SKM-1 treated with dmso at 0.1 percent for 144 hours (cell line): ENCODE data around the gene DECR2.

ENCODE experiments used
- DNase-seq: peaks from one replicate; lab custom pipeline; 2025; ENCODE audit not compliant: unreplicated experiment; lab: John Stamatoyannopoulos, UW

Gene DECR2

DNA sequence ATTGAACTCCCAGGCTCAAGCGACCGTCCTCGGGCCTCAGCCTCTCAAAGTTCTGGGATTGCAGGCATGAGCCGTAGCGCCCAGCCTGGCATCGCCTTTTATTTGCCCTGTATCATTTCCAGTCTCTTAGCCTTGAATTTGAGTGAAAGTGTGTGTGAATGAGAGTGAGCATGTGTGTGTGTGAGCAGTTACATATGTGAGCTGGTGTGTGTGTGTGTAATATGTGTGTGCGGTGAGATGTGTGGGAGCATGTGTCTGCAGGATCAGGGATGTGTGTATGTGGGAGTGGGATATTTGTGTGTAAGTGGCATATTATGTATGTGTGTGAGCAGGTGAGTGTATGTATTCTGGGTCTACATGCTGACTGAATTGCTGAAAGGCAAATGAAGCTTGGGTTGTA is 29.2 kb downstream of the DECR2 start:
- no peak for DNase-seq

GRCh38 chr16:440627-441026 is 38.9 kb downstream of the DECR2 start:
- no peak for DNase-seq

DNA sequence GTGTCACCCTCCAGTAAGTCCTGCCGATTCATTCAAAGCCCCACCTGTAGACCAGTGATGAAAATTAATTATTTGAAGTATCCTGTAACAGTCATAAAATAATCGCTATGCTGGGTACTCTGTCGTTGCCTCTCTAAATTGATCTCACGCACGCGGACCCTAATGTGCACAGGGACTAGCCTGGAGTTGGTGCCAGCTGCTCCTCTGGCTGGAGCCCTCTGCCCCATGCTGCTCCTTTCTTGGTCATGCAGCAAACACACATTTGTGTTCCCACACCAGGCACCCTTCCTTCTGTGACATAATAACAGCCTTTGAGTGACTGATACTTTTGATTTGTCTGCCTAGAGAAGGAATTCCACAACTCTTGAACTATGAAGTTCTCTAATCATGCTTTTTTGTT is 39.8 kb downstream of the DECR2 start:
- DNase-seq = no peak

DNA sequence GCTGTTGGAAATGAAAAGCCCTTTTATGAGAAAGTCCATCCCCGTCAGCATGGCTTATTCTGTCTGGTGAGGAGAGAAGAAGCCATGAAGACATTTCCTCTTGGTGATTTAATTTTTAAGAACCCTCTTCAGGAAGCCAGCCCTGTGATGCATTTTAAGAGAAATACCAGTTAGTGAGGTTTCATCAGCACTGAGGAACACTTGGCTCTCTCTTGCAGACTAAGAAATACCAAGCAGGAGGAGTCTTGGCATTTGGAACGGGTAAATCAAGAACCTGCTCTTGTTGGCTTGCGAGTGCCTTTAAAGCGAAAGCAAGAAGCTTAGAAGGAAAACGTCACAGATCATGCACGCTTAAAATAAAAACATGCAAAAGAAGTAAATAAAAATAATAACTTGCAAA is 41.3 kb downstream of the DECR2 start:
- no peak for DNase-seq

GRCh38 chr16:444027-444426 is 42.3 kb downstream of the DECR2 start:
- DNase-seq = no peak

DNA sequence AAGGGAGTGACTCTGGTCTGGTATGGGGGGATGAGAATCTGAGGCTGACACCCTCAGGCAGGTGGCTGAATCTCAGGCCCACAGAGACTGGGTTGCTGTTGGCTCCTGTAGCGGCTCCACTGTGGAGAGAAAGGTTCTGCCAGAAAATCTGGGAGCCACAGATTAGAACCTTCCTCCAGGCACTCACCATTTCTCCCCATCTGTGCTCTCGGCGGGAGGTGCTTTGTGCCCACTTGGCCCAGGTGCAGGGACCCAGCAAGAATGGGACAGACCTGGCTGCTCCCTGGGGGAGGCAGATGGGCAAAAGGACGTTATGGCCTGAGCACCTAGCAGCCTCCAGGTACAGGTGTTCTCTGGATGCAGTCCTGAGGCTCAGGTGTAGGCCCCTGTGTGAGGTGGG is 43.9 kb downstream of the DECR2 start:
- no peak for DNase-seq

DNA sequence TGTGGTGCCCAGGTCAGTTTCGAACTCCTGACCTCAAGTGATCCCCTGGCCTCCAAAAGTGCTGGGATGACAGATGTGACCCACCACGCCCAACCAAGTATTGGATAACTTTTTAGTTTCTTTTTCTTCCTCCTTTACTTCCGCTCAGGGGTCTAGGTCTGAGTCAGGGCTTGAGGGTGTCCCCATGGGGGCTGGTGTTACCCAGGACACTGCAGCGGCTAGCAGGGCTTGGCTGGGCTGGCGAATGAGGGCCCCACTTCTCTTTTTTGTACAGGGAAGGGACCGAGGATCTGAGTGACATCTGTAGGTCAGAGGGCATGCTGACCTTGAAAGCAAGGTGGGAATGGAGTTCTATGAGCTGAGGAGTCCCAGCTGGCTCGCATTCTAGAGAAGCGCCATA is 48.7 kb downstream of the DECR2 start:
- DNase-seq = no peak

GRCh38 chr16:450785-451512 is 49.3 kb downstream of the DECR2 start:
- no peak for DNase-seq

DNA sequence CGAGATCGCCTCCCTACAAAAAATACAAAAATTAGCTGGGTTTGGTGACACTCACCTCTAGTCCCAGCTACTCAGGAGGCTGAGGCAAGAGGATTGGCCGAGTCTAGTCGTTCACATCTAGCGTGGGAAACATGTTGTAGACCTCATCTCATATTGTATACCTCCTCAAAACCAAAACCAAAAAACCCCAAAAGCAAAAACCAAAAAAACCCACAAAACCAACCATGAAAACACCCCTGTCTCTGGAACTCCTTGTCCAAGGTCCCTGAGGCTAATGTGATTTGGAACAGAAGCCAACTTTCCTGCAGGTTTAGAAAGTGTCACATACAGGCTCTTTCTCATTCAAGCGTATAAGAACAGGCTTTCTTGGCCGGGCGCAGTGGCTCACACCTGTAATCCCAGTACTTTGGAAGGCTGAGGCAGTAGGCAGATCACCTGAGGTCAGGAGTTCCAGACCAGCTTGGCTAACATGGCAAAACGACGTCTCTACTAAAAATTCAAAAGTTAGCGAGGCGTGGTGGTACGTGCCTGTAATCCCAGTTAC is 52.8 kb downstream of the DECR2 start:
- DNase-seq = no peak

- DNase-seq = no peak
Observed at GRCh38 chr16:455453-455852, 53.8 kb downstream of the DECR2 start.

- no peak for DNase-seq
Observed at GRCh38 chr16:456891-457483, 55.3 kb downstream of the DECR2 start.

DNA sequence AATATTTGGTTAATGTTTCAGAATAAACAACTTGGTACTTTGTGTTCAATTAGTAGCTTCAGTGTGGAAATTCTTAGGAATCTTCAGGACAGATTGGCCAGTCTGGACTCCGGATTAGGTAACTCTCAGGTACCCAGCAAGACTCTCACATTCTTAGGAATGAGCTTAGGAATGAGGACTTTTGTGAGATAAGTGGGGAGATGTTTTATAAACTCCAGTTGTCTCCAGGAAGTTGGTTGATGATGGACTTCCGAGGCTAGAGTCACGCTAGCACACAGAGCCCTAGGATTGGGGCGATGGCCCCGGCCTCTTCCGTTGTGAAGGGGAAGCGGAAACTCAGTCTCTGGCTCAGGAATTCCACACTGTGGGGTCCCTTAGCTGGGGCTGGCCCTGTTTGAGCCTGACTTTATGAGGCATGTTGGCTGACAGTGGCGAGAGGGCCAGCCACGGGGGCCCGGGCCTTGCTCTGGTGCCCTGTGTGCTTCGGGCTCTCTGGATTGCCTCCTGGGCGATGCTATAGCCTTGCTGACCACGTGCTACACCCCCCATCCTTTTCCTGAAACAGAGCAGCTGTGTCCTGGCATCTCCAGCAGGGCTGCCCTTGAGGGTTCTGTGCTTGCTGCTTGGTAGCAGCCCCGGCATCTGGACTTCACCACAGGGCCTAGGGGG is 56.2 kb downstream of the DECR2 start:
- no peak for DNase-seq

DNA sequence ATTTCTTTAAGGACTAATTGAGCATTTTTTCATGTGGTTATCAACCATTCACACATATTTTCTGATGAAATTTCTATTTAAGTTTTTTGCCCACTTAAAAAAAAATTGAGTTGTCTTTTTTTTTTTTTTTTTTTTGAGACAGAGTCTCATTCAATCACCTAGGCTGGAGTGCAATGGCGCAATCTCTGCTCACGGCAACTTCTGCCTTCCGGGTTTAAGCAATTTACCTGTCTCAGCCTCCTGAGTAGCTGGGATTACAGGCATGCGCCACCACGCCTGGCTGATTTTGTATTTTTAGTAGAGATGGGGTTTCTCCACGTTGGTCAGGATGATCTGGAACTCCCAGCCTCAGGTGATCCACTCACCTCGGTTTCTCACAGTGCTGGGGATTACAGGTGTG is 58.1 kb downstream of the DECR2 start:
- DNase-seq = no peak

DNA sequence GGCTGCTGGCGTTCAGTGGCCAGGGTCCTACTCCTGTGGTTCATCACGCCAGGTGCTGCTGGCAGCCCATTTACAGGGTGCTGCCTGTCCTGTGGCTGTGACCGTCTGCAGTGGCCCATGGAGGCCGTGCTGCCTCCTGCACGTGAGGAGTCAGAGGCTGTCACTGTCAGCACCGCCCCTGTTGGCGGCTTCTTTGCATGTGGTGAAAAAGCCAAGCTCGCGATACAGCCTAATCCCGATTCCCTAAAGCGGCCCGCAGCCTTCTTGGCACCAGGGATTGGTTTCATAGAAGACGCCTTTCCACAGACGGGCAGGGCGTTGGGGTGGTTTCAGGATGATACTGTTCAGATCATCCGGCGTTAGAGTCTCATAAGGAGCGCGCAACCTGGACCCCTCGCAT is 59.1 kb downstream of the DECR2 start:
- no peak for DNase-seq
